Measurements from ENCODE around the gene DNAI4. TPM values are rescaled to one million over a fixed set of nuclear protein-coding genes. Genes with fewer than 3 reads are reported as not detected.

Gene DNAI4
- total RNA-seq, 1 experiment from 2014 or later = 4.7 TPM

DNA sequence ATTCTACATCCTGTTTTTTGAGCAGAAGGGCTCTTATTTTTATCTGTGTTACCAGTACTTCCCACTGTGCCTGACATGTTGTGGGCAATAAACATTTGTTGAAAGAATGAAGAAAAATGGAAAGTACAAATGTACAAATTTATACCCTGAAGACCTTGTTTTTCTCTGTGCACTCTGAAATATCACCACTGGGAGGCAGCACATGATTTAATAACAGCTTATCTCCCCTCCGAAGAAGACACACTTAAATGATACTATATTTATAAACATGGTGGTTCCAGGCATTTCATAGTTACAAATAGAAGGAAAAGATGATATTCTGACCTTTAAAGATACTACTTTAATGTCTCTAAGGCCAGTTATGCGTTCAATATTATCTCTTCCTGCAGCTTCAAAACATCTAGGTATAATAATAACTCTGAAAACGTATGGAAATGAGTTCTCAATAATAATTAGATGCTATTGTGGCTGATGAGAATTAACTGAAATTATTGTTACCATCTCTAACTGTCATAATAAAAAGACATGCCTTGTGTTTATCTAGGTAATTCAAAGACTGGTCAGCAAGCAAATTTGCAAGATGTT, 159.6 kb downstream of the DNAI4 start:
- peak; percentile 55 for DNase-seq (ENCODE audit: low read depth)

Other genes starting within 250 kb of the DNAI4 start
- not detected in 2 replicates for gene DYNLT5, start 172.4 kb downstream of the DNAI4 start, total RNA-seq (2014; rRNA removed; shearing (Covaris generic))
- gene INSL5, start 123.6 kb downstream of the DNAI4 start, total RNA-seq (2014; rRNA removed; shearing (Covaris generic)) = not detected in 2 replicates
- gene MIER1, start 134 bp upstream of the DNAI4 start, total RNA-seq (2014; rRNA removed; shearing (Covaris generic)) = 31.7 and 41.2 TPM in 2 replicates
- gene SLC35D1, start 129.3 kb upstream of the DNAI4 start, total RNA-seq (2014; rRNA removed; shearing (Covaris generic)) = 12.8 and 12.9 TPM in 2 replicates
- not detected in 2 replicates for gene C1orf141, start 210.1 kb upstream of the DNAI4 start, total RNA-seq (2014; rRNA removed; shearing (Covaris generic))
- gene IL23R, start 241.6 kb upstream of the DNAI4 start, total RNA-seq (2014; rRNA removed; shearing (Covaris generic)) = not detected in 2 replicates

Measured in RPMI7951 (cell line).